WI38 (cell line): ENCODE results near the gene FXN.
"Not testable (repeated sequence)": the region's sequence is repeated elsewhere in the genome, so short reads cannot be mapped to it uniquely, and the experiment has no call there.

Source experiments
- H3K4me3 ChIP-seq: 2 replicates; pipeline ENCODE4 v1.5.1; 2011; ENCODE audit warnings: low read depth, mild to moderate bottlenecking, control low read depth, low read length
- CTCF ChIP-seq: IDR thresholded peaks from 2 replicates; pipeline ENCODE4 v1.5.1; 2012; ENCODE audit warnings: low read depth, mild to moderate bottlenecking, control low read depth, low read length

Gene FXN

GRCh38 chr9:69097923-69098593 lies 62.5 kb downstream of the FXN start:
- no peak for TF ChIP-seq CTCF
- H3K4me3 ChIP-seq, result no peak overlapping the region

- H3K4me3 ChIP-seq, result not testable (repeated sequence)
Observed at GRCh38 chr9:69103348-69103996, 67.9 kb downstream of the FXN start.

- H3K4me3 ChIP-seq, result no peak overlapping the region
- TF ChIP-seq CTCF, result no peak
Observed at GRCh38 chr9:69104830-69105527, 69.4 kb downstream of the FXN start.

- no peak overlapping the region for H3K4me3 ChIP-seq
- TF ChIP-seq CTCF, result no peak
Observed at GRCh38 chr9:69107771-69108170, 72.2 kb downstream of the FXN start.

GRCh38 chr9:69108706-69109105 lies 73.2 kb downstream of the FXN start:
- not testable (repeated sequence) for H3K4me3 ChIP-seq

- H3K4me3 ChIP-seq, result no peak overlapping the region
- TF ChIP-seq CTCF, result no peak
Observed at GRCh38 chr9:69109152-69109551, 73.6 kb downstream of the FXN start.

GRCh38 chr9:69112646-69113045 lies 77.1 kb downstream of the FXN start:
- not testable (repeated sequence) for H3K4me3 ChIP-seq

- no peak for TF ChIP-seq CTCF
- no peak overlapping the region for H3K4me3 ChIP-seq
Observed at GRCh38 chr9:69115621-69116020, 80.1 kb downstream of the FXN start.
